ENCODE results near the gene TSHZ2. TPM values are rescaled to one million over a fixed set of nuclear protein-coding genes. Genes with fewer than 3 reads are reported as not detected.
"Not testable (repeated sequence)": the region's sequence is repeated elsewhere in the genome, so short reads cannot be mapped to it uniquely, and the experiment has no call there.

Gene TSHZ2
- total RNA-seq, 1 experiment from 2014 or later: 0.07 TPM

- H3K79me2 ChIP-seq (ENCODE audit: insufficient read depth, low read length): no peaks in the 10 kb centered on the region
- no peak overlapping the region for H3K4me2 ChIP-seq (ENCODE audit: low read length)
- H3K27me3 ChIP-seq (ENCODE audit: insufficient read depth, low read length): no peaks in the 10 kb centered on the region
- H3K4me3 ChIP-seq (replicated peaks in 1 of 2; ENCODE audit: low read depth in 1 of 2, low read length in 2 of 2): no peak overlapping the region
- ChIA-PET POLR2A (no interaction called here), CTCF (no interaction called here), RAD21 (ENCODE audit: low non-redundant PET in 1 of 2, low total read pairs in 2 of 2, uncharacterized antibody in 2 of 2, unreplicated experiment in 2 of 2) (no interaction called here)
- no peak for ATAC-seq
- no TSS peak for BruUV-seq (replicated peaks)
- no peaks in the 10 kb centered on the region for H3K9me2 ChIP-seq (ENCODE audit: insufficient read depth)
- H3K4me1 ChIP-seq (ENCODE audit: control insufficient read depth in 1 of 2, insufficient read depth in 2 of 2, low read length in 2 of 2): no peaks in the 10 kb centered on the region
- H4K20me1 ChIP-seq (ENCODE audit: insufficient read depth): no peaks in the 10 kb centered on the region
- H3K9ac ChIP-seq (ENCODE audit: low read length): no peak overlapping the region
- TF ChIP-seq SIN3A (IDR thresholded peaks at IDR 0.05; ENCODE audit: low read depth) (no peak), FOSL1 (IDR thresholded peaks at IDR 0.05; ENCODE audit: low read depth) (no peak), ZNF274 (IDR thresholded peaks at IDR 0.05; ENCODE audit: low read depth, low read length) (no peak), JUND (IDR thresholded peaks at IDR 0.05) (no peak)
- H2AFZ ChIP-seq (ENCODE audit: low read depth, low read length, poor library complexity, severe bottlenecking): no peak overlapping the region
- H3K27ac ChIP-seq (ENCODE audit: low read depth, low read length): no peak overlapping the region
- H3K9me3 ChIP-seq (ENCODE audit: control insufficient read depth in 1 of 2, insufficient read depth in 1 of 2, low read depth in 1 of 2, low read length in 2 of 2): no peaks in the 10 kb centered on the region
- no peak for DNase-seq (ENCODE audit: low read depth, low spot score)
- no peaks in the 10 kb centered on the region for H3K36me3 ChIP-seq (ENCODE audit: control insufficient read depth in 1 of 2, insufficient read depth in 2 of 2, low read length in 2 of 2)
- intact Hi-C loops (cut with micrococcal nuclease): no loop called here
These were observed 462.5 kb downstream of the TSHZ2 start for GRCh38 chr20:53434662-53435061.

GRCh38 chr20:53436927-53437326 is 464.8 kb downstream of the TSHZ2 start:
- H3K27me3 ChIP-seq (ENCODE audit: insufficient read depth, low read length); RAD21 ChIA-PET (ENCODE audit: low non-redundant PET in 1 of 2, low total read pairs in 2 of 2, uncharacterized antibody in 2 of 2, unreplicated experiment in 2 of 2); H3K27ac ChIP-seq (ENCODE audit: low read depth, low read length); H3K4me3 ChIP-seq (replicated peaks in 1 of 2; ENCODE audit: low read depth in 1 of 2, low read length in 2 of 2); BruUV-seq (replicated peaks); H3K4me1 ChIP-seq (ENCODE audit: control insufficient read depth in 1 of 2, insufficient read depth in 2 of 2, low read length in 2 of 2); H3K36me3 ChIP-seq (ENCODE audit: control insufficient read depth in 1 of 2, insufficient read depth in 2 of 2, low read length in 2 of 2); intact Hi-C loops (cut with micrococcal nuclease); H3K9ac ChIP-seq (ENCODE audit: low read length); H3K4me2 ChIP-seq (ENCODE audit: low read length); H2AFZ ChIP-seq (ENCODE audit: low read depth, low read length, poor library complexity, severe bottlenecking); H4K20me1 ChIP-seq (ENCODE audit: insufficient read depth); H3K9me2 ChIP-seq (ENCODE audit: insufficient read depth); H3K79me2 ChIP-seq (ENCODE audit: insufficient read depth, low read length); POLR2A ChIA-PET; ATAC-seq; DNase-seq (ENCODE audit: low read depth, low spot score); H3K9me3 ChIP-seq (ENCODE audit: control insufficient read depth in 1 of 2, insufficient read depth in 1 of 2, low read depth in 1 of 2, low read length in 2 of 2); CTCF ChIA-PET: not testable (repeated sequence)

GRCh38 chr20:53438368-53438767 is 466.2 kb downstream of the TSHZ2 start:
- CTCF ChIA-PET: no interaction called here
- intact Hi-C loops (cut with micrococcal nuclease): no loop called here
- no peak overlapping the region for H3K4me2 ChIP-seq (ENCODE audit: low read length)
- RAD21 ChIA-PET (ENCODE audit: low non-redundant PET in 1 of 2, low total read pairs in 2 of 2, uncharacterized antibody in 2 of 2, unreplicated experiment in 2 of 2): no interaction called here
- no peaks in the 10 kb centered on the region for H3K79me2 ChIP-seq (ENCODE audit: insufficient read depth, low read length)
- POLR2A ChIA-PET: no interaction called here
- H3K4me3 ChIP-seq (replicated peaks in 1 of 2; ENCODE audit: low read depth in 1 of 2, low read length in 2 of 2): no peak overlapping the region
- H3K27ac ChIP-seq (ENCODE audit: low read depth, low read length): no peak overlapping the region
- H3K27me3 ChIP-seq (ENCODE audit: insufficient read depth, low read length): no peaks in the 10 kb centered on the region
- H3K4me1 ChIP-seq (ENCODE audit: control insufficient read depth in 1 of 2, insufficient read depth in 2 of 2, low read length in 2 of 2): no peaks in the 10 kb centered on the region
- H3K9ac ChIP-seq (ENCODE audit: low read length): no peak overlapping the region
- H4K20me1 ChIP-seq (ENCODE audit: insufficient read depth): no peaks in the 10 kb centered on the region
- no TSS peak for BruUV-seq (replicated peaks)
- H2AFZ ChIP-seq (ENCODE audit: low read depth, low read length, poor library complexity, severe bottlenecking): no peak overlapping the region
- H3K9me2 ChIP-seq (ENCODE audit: insufficient read depth): no peaks in the 10 kb centered on the region
- H3K36me3 ChIP-seq (ENCODE audit: control insufficient read depth in 1 of 2, insufficient read depth in 2 of 2, low read length in 2 of 2): no peaks in the 10 kb centered on the region
- ATAC-seq (no peak), DNase-seq (ENCODE audit: low read depth, low spot score) (no peak)
- H3K9me3 ChIP-seq (ENCODE audit: control insufficient read depth in 1 of 2, insufficient read depth in 1 of 2, low read depth in 1 of 2, low read length in 2 of 2): no peaks in the 10 kb centered on the region
- no peak for TF ChIP-seq REST (IDR thresholded peaks at IDR 0.05; ENCODE audit: low read depth)
- TF ChIP-seq SP1 (IDR thresholded peaks at IDR 0.05; ENCODE audit: low read depth): no peak
- TF ChIP-seq POLR2AphosphoS5 (IDR thresholded peaks at IDR 0.05; ENCODE audit: low read depth, low read length): no peak
- TF ChIP-seq EZH2 (IDR thresholded peaks at IDR 0.05): no peak
- no peak for TF ChIP-seq CEBPB (IDR thresholded peaks at IDR 0.05; ENCODE audit: low read depth)
- TF ChIP-seq ZFX (IDR thresholded peaks at IDR 0.05): no peak
- no peak for TF ChIP-seq SIN3A (IDR thresholded peaks at IDR 0.05; ENCODE audit: low read depth)
- TF ChIP-seq ZNF274 (IDR thresholded peaks at IDR 0.05; ENCODE audit: low read depth, low read length): no peak
- no peak for TF ChIP-seq SRF (IDR thresholded peaks at IDR 0.05; ENCODE audit: low read depth)
- TF ChIP-seq CBX3 (IDR thresholded peaks at IDR 0.05; ENCODE audit: low read depth): no peak
- no peak for TF ChIP-seq ELF1 (IDR thresholded peaks at IDR 0.05; ENCODE audit: borderline replicate concordance, low read depth)
- no peak for TF ChIP-seq EZH2phosphoT487 (IDR thresholded peaks at IDR 0.05; ENCODE audit: borderline replicate concordance)

All from HCT116 (cell line).